22Rv1 (cell line): ENCODE results near the gene STPG4.

ENCODE experiments used
- ZFX ChIP-seq: fragments of 450-650 bp; IDR thresholded peaks from 2 replicates; pipeline ENCODE4 v1.6.1; 2017; ENCODE audit warnings: antibody characterized with exemption, borderline replicate concordance
- TF ChIP-seq, protein P1 (sequence below): fragments of 450-650 bp; IDR thresholded peaks from 2 replicates; pipeline ENCODE4 v1.5.1; 2017; ENCODE audit warnings: mild to moderate bottlenecking

DNA sequence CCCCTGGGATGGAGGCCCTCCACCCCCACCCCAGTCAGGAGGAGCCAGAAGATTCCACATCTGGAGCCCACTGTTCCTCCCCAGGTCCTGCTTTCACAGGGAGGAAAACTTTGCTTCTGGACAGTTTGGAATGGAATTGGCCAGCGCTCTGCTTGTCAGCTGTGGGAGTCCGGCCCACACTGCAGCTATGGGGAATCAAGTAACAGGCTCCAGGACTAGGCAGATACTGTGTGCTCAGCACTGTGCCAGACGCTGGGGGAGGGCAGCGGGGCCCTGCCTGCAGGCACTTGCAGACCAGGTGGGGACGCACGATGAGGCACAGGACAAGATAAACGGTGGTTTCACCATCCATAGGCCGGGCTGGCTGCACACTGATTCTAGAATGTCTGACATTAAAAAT is 114.0 kb downstream of the STPG4 start:
- TF ChIP-seq, protein P1, sequence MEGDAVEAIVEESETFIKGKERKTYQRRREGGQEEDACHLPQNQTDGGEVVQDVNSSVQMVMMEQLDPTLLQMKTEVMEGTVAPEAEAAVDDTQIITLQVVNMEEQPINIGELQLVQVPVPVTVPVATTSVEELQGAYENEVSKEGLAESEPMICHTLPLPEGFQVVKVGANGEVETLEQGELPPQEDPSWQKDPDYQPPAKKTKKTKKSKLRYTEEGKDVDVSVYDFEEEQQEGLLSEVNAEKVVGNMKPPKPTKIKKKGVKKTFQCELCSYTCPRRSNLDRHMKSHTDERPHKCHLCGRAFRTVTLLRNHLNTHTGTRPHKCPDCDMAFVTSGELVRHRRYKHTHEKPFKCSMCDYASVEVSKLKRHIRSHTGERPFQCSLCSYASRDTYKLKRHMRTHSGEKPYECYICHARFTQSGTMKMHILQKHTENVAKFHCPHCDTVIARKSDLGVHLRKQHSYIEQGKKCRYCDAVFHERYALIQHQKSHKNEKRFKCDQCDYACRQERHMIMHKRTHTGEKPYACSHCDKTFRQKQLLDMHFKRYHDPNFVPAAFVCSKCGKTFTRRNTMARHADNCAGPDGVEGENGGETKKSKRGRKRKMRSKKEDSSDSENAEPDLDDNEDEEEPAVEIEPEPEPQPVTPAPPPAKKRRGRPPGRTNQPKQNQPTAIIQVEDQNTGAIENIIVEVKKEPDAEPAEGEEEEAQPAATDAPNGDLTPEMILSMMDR, result no peak
- no peak for TF ChIP-seq ZFX
